GM23248 (cell line): ENCODE measurements around the gene PLXNA1.

ENCODE experiments used
- EZH2 ChIP-seq: fragments of 200-600 bp; sonication (generic); IDR thresholded peaks from 2 replicates; pipeline ENCODE4 v1.6.1; 2018; ENCODE audit warnings: antibody characterized with exemption, mild to moderate bottlenecking; ENCODE audit not compliant: insufficient read depth, poor library complexity, severe bottlenecking
- EZH2phosphoT487 ChIP-seq: fragments of 200-600 bp; sonication (generic); IDR thresholded peaks from 2 replicates; pipeline ENCODE4 v1.6.1; 2018; ENCODE audit warnings: antibody characterized with exemption, moderate library complexity, mild to moderate bottlenecking, low read depth; ENCODE audit not compliant: insufficient read depth

DNA sequence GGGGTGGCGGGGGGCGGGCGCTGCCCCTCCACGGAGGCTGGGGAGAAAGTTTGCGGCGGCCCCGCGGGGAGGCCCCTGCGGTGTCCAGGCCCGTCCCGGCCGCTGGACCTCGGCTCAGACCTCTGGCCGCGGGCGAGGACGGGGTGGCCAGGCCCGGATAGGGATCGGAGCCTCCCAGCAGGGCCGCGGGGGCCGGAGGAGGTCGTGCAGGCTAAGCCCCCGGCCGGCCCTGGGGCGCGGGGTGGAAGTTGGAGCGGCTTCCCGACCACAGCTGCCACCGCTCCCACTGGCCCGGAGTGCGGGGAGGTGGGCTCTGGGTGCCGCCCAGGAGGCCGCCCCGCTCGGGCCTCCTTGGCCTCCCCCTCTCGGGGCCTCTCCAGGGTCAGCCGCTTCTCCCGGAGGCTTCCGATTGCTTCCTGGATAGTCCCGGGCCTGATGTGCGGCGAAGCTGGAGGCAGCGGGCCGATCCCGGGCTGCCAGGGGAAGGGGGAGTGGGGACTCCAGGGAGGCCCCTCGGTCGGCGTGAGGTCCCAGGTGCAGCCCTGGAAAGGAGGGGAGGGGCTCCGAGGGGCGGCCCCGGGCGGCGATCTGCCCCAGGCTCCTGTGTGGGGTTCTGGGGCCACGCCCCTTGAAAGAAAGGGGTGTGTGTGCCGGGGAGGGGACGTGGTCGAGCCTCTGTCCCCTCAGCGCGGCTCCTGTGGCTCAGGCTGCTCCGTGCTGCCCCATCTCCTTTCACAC is 907 bp downstream of the PLXNA1 start:
- TF ChIP-seq EZH2 (no peak), EZH2phosphoT487 (no peak)
